GM12878 (cell line): ENCODE data around the gene ROBO1. TPM values are rescaled to one million over a fixed set of nuclear protein-coding genes. Genes with fewer than 3 reads are reported as not detected.

Source experiments
- ATAC-seq: fragments of 200-7000 bp; cut with Tn5 transposase; 3 replicates; pipeline ENCODE4 v1.9.1; 2020; ENCODE audit warnings: mild to moderate bottlenecking, moderate library complexity
- BruUV-seq: library from RNA; stranded (reverse); fragments of 400-500 nt; replicated peaks from 2 replicates; lab custom pipeline; 2021; lab: Mats Ljungman, UMichigan
- CTCF ChIA-PET: fragments of 300-600 bp; sonication (Branson Sonifier 250); formaldehyde crosslinking; extraction: SDS; loops from one replicate; lab custom pipeline; 2021; ENCODE audit warnings: inconsistent platforms; lab: Yijun Ruan, JAX
- POLR2A ChIA-PET: fragments of 350-600 bp; formaldehyde crosslinking; extraction: SDS; loops from one replicate; lab custom pipeline; 2021; ENCODE audit warnings: inconsistent platforms; lab: Charles Lee
- RAD21 ChIA-PET: fragments of 300-600 bp; sonication (Branson Sonifier 250); formaldehyde crosslinking; loops from one replicate; lab custom pipeline; 2023; ENCODE audit warnings: antibody characterized with exemption; ENCODE audit not compliant: unreplicated experiment; lab: Charles Lee
- SMC1A ChIA-PET: fragments of 300-600 bp; sonication (Branson Sonifier 250); formaldehyde crosslinking; loops from one replicate; lab custom pipeline; 2023; ENCODE audit not compliant: unreplicated experiment, uncharacterized antibody; lab: Charles Lee
- DNase-seq: peaks from one replicate; pipeline ENCODE4 v3.0.0-alpha.2; 2011; ENCODE audit warnings: low read depth, low spot score
- FAIRE-seq: peaks from 3 replicates; lab custom pipeline; 2011; peaks lifted over from hg19 to GRCh38; lab: Jason Lieb, UNC
- H2AFZ ChIP-seq: 2 replicates; pipeline ENCODE4 v1.6.0; 2011; ENCODE audit warnings: low read depth, low read length, control low read depth; ENCODE audit not compliant: control insufficient read depth
- H3K27ac ChIP-seq: 2 replicates; pipeline ENCODE4 v1.5.1; 2011; ENCODE audit warnings: control low read depth; ENCODE audit not compliant: control insufficient read depth, insufficient read depth
- H3K27me3 ChIP-seq, 2 experiments: replicated peaks in 1 of 2; 2 replicates each; pipeline versions ENCODE4 v1.6.0 to v1.6.1; 2011; ENCODE audit warnings: low read length in 1 of 2; ENCODE audit not compliant: control insufficient read depth in 2 of 2, insufficient read depth in 2 of 2
- H3K36me3 ChIP-seq, 2 experiments: 2 replicates each; pipeline ENCODE4 v1.5.1; 2011; ENCODE audit warnings: low read length in 1 of 2; ENCODE audit not compliant: control insufficient read depth in 2 of 2, insufficient read depth in 2 of 2
- H3K4me1 ChIP-seq: 2 replicates; pipeline ENCODE4 v1.6.1; 2011; ENCODE audit warnings: mild to moderate bottlenecking, low read length, moderate library complexity, mixed read lengths; ENCODE audit not compliant: control insufficient read depth, insufficient read depth
- H3K4me2 ChIP-seq: 2 replicates; pipeline ENCODE4 v1.6.0; 2011; ENCODE audit warnings: control low read depth; ENCODE audit not compliant: control insufficient read depth, insufficient read depth
- H3K4me3 ChIP-seq: fragments of 200-600 bp; sonication (generic); 2 replicates; pipeline ENCODE4 v1.5.1; 2016
- H3K79me2 ChIP-seq: 2 replicates; pipeline ENCODE4 v1.6.0; 2011; ENCODE audit warnings: low read length; ENCODE audit not compliant: control insufficient read depth, insufficient read depth
- H3K9ac ChIP-seq: 2 replicates; pipeline ENCODE4 v1.8.0; 2011; ENCODE audit warnings: low read length, control low read depth, mixed read lengths; ENCODE audit not compliant: control insufficient read depth, insufficient read depth
- H3K9me3 ChIP-seq: replicated peaks from 3 replicates; pipeline ENCODE4 v1.5.1; 2011; ENCODE audit warnings: mild to moderate bottlenecking, low read length; ENCODE audit not compliant: control insufficient read depth, insufficient read depth
- H4K20me1 ChIP-seq: 2 replicates; pipeline ENCODE4 v1.6.0; 2011; ENCODE audit not compliant: control insufficient read depth, insufficient read depth
- CREB1 ChIP-seq: IDR thresholded peaks from 2 replicates; pipeline ENCODE4 v1.6.1; 2012; ENCODE audit warnings: low read depth, mild to moderate bottlenecking, inconsistent platforms
- EZH2 ChIP-seq: IDR thresholded peaks from 2 replicates; pipeline ENCODE4 v1.6.1; 2012; ENCODE audit warnings: low read depth, mild to moderate bottlenecking, control low read depth, inconsistent platforms, low read length, borderline replicate concordance; ENCODE audit not compliant: control insufficient read depth
- GATAD2B ChIP-seq: fragments of 450-650 bp; conservative IDR thresholded peaks from 2 replicates; pipeline ENCODE4 v1.6.1; 2017; ENCODE audit warnings: low read depth, mild to moderate bottlenecking, moderate library complexity
- PAX8 ChIP-seq: fragments of 450-650 bp; IDR thresholded peaks from 2 replicates; pipeline ENCODE4 v1.6.1; 2017; ENCODE audit warnings: mild to moderate bottlenecking, moderate library complexity
- TCF7 ChIP-seq: IDR thresholded peaks from 2 replicates; pipeline ENCODE4 v1.6.1; 2014; ENCODE audit warnings: antibody characterized with exemption, borderline replicate concordance
- WGBS: methylation state at CpG from one replicate; pipeline ENCODE4 v1.1.6; 2016; ENCODE audit warnings: low lambda C conversion rate; ENCODE audit not compliant: insufficient replicate concordance, insufficient coverage; ENCODE audit errors: missing lambda C conversion rate; 5-methylcytosine and 5-hydroxymethylcytosine counted together
- in situ Hi-C: fragments of 300-500 bp; cut with MboI; formaldehyde crosslinking; loops from 9 replicates; pipeline ENCODE4 v1.14.3; 2018; ENCODE audit warnings: mixed read lengths
- intact Hi-C: fragments of 100-400 bp; cut with micrococcal nuclease; formaldehyde crosslinking; loops from one replicate; pipeline ENCODE4 v1.14.2; 2022; ENCODE audit not compliant: unreplicated experiment
- polyA plus RNA-seq, 11 experiments: library from polyadenylated mRNA; depleted of rRNA in 4 of 11; unstranded in 6 of 11; stranded (reverse) in 5 of 11; fragments of >200 nt; fragmentation: Nextera tagmentation in 4 of 11; fragmentation: Illumina TruSeq in 1 of 11; extraction: Ambion mirVana in 4 of 11; extraction: Trizol in 1 of 11; gene quantifications; 1 replicate in 1 of 11; 2 replicates in 10 of 11; pipeline versions ENCODE4 v1.2.1 to v1.2.3, GENCODE V29; 2011 to 2016; ENCODE audit warnings: inconsistent platforms in 2 of 11, missing spikeins in 2 of 11, low read depth in 1 of 11
- total RNA-seq, 4 experiments: library from RNA; depleted of rRNA in 3 of 4; stranded (reverse); fragments of >200 nt in 3 of 4; fragmentation: Illumina TruSeq in 1 of 4; extraction: Trizol in 1 of 4; gene quantifications; 2 replicates each; pipeline versions ENCODE4 v1.2.1 to v1.2.3, GENCODE V29; 2013 to 2021

Gene ROBO1
- total and polyA plus RNA-seq, 10 of the 15 experiments (the other 5 are each of a cell fraction or from before 2014, with no cell fraction given), result 0.29 to 46.5 (median 1.2) TPM

DNA sequence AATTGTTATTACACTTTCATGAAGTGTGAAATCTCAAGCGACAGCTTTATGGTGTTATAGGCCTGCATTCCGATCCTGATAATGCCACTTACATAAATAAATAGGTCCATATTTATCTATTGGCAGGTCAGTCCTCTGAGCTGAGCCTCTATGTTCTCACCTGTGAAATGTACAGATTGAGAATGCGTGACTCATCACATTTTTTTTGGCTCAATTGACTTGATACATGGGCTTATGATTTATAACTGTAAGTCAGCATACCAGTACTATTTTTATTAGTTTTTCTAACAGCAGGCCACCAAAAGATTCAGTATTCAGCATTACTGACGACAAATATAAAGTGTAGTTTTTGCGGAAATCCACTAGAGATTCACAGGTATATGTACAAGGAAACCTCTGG lies 344.4 kb downstream of the ROBO1 start:
- intact Hi-C loops, result no loop called here
- no peak for TF ChIP-seq PAX8
- TF ChIP-seq TCF7, result no peak
- FAIRE-seq (no peak), ATAC-seq (no peak), DNase-seq (no peak)
- Histone ChIP-seq H3K36me3 (no peaks in the 10 kb centered on the region), H3K4me1 (no peaks in the 10 kb centered on the region), H3K9me3 (no peaks in the 10 kb centered on the region), H3K27me3 (no peaks in the 10 kb centered on the region), H3K9ac (no peak overlapping the region), H3K4me3 (no peak overlapping the region), H2AFZ (no peak overlapping the region), H4K20me1 (no peaks in the 10 kb centered on the region), H3K27ac (no peak overlapping the region), H3K79me2 (no peaks in the 10 kb centered on the region), H3K4me2 (no peak overlapping the region)
- no TSS peak for BruUV-seq
- WGBS, result 40% methylated on average over 5 of the region's 5 CpGs
- ChIA-PET POLR2A (no interaction called here), SMC1A (no interaction called here), RAD21 (no interaction called here), CTCF (interaction anchor here (1.4 kb wide), 1 partner anchor 9 kb away, joined by 5 read pairs; no protein-coding TSS in a partner anchor)
- in situ Hi-C loops, result no loop called here

DNA sequence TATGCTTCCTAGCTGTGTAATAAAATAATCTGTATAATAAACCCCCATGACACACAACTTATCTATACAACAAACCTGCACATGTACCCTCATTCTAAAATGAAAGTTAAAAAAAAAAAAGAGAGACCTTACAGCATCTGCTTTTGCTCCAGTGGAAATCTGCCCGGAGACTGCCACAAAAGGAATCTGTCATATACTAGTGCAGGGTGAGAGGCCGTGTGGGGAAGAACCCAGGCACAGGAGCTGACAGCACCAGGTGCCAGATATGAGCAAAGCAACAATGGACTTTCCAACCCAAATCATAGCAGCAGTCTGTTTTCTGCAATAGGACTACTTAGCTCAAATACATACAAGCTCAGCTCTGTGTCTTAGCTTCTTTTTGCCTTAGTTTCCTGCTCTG lies 346.5 kb downstream of the ROBO1 start:
- Histone ChIP-seq H3K4me2 (no peak overlapping the region), H3K4me1 (no peaks in the 10 kb centered on the region), H3K4me3 (no peak overlapping the region), H2AFZ (no peak overlapping the region), H3K27me3 (no peaks in the 10 kb centered on the region), H3K9ac (no peak overlapping the region), H3K27ac (no peak overlapping the region), H4K20me1 (no peaks in the 10 kb centered on the region), H3K79me2 (no peaks in the 10 kb centered on the region), H3K36me3 (no peaks in the 10 kb centered on the region), H3K9me3 (no peaks in the 10 kb centered on the region)
- DNase-seq (no peak), FAIRE-seq (no peak), ATAC-seq (no peak)
- intact Hi-C loops, result no loop called here
- no TSS peak for BruUV-seq
- WGBS, result 0% methylated on average over 2 of the region's 2 CpGs
- TF ChIP-seq CREB1, result no peak
- TF ChIP-seq EZH2, result no peak
- no peak for TF ChIP-seq GATAD2B
- ChIA-PET SMC1A (no interaction called here), RAD21 (no interaction called here), POLR2A (no interaction called here), CTCF (no interaction called here)
- in situ Hi-C loops, result no loop called here
